ENCODE data around the gene USP16. TPM values are rescaled to one million over a fixed set of nuclear protein-coding genes. Genes with fewer than 3 reads are reported as not detected.

The USP16 gene
- total RNA-seq, 1 experiment from 2014 or later, result 42.6 TPM

DNA sequence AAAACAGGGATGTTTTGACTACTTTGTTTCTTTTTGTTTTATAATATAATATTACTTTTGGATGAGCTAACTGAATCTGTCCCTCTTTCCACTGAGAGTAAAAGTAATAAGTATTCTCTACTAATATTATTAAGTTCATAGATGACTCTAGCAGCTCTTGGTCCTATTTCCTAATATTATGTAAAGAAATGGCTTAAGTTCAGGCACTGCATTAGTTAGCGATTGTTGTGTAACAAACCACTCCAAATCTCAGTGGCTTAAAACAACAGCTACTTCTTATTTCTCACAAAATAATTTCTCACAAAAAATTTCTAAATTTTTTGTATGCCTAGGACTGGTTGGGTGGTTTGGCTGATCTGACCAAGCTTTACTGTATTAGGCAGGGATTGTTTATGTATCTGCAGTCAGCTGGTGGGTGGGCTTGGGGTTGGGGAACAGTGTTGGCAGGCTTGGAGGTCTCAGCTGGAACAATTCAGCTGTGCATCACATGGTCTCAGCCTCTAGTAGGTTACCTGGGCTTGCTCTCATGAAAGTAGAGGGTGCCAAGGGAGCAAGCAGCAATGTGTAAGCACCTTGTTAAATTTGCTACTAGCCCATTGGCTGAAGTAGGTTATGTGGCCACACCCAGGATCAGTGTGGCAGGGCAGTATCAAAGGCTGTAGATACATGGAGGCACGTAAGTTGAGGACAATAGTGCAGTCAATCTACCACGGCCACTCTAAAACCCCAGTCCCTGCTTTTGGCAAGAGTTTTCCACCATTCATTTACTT, 57.8 kb downstream of the USP16 start:
- no peak for DNase-seq (ENCODE audit: low read depth)

DNA sequence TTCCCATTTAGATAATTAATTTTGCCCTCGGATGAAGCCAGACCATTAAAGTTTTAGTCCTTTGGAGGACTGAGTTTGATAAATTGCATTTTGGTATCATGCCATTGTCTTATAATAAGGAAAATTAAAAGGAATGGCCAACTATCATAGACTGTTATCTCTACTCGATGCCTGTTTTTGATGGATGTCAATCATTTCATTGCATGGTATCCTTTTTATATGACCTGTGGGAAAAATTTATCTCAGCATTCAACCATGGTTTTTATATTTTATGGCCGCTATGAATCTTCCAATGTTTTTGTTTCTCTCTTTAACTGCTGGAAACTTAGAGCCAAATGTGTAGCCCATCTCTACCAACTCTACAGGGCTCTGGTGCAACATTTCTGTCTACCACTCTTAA, 58.8 kb downstream of the USP16 start:
- DNase-seq (ENCODE audit: low read depth), result no peak

DNA sequence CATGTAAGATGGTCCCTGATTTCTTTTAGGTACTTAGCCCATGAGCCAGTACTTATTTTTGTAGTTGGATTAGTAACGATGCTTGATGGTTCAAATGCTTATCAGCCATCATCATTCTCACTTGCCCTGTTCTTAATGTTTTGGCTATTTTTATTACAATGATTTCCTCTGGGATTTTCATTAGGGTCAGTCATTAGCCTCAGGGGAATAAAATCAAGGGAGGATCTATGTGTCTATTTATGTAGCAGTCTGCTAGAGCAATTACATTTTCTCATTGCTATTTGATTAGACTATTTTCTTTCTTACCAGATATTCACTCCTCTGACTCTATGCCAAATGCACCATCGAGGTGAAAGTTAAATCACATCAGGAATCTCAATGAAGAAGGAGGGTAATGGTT, 59.9 kb downstream of the USP16 start:
- DNase-seq (ENCODE audit: low read depth), result peak; percentile 73

DNA sequence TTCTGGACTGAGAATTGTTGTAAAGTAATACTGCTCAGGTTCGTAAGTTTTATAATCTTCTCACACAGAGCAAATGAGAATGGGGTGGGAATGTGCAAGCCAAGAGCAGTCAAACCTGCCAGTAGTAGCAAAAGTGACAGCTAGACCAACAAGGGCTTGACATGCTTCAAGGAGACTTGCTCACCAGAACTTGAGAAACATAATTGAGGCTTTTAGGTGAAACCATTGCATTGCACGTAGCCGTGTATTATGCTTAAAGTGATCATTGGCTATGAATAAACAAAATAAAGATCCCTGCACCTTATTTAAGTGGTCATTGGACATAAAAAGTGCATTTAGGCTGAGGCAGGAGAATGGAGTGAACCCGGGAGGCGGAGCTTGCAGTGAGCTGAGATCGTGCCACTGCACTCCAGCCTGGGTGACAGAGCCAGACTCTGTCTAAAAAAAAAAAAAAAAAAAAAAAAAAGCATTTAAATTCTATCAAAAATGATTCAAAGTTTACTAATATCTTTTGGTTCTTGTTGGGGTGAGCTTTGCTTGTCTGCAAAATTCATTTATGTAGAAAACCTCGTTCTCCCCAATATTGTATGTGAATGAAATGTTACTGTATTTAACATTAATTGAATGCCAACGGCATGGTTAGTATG, 60.8 kb downstream of the USP16 start:
- no peak for DNase-seq (ENCODE audit: low read depth)

DNA sequence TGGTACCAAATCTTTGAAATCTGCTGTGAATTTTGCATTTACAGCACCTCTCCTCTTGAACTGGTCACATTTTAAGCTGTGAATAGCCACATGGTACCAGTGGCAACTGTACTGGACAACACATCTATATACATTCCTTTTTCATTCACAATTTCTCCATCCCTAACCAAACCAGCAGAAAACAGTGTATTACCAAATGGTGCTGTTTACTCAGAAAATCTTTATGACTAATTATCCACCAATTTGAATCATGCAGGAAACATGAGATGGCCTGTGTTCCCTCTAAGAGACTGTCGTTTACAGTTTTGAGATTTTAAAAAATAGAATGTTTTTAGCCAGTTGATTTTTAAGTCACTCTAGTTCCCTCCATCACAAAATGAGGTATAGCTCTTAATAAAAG, 66.6 kb downstream of the USP16 start:
- DNase-seq (ENCODE audit: low read depth), result peak; percentile 86

DNA sequence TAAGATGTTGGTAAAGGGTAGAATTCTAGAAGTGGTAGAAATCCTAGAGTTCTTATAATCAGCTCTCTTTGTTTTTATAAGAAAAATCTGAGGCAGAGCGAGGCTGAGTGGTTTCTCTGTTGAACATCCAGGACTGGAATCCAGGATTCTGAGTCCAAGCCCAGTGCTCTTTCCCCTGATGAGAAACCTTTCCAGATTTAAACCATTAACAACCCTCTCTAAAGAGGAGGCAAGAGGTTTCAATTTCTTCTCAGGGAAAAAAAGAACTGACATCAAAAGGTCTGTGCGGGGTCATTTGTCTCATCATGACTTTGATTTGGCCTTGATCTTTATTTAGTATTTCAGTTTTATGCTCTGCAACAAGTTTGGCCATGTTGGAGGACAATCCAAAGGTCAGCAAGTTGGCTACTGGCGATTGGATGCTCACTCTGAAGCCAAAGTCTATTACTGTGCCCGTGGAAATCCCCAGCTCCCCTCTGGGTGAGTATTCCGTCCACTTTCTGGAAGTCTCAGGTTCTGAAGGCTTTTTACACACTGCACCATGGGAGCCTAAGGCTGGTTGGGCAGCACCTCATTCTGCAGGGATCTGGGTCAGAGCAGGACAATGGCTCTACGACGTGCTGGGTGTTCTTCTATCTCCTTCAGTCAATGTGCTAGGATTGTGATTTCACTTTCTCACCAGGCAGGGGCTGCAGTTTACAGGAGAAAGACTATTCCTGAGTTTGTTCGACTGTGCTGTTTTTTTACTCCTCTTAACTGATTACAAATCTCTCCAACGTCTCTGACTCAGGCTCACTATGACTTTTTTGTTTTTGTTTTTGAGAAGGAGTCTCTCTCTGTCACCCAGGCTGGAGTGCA, 67.9 kb downstream of the USP16 start:
- DNase-seq (ENCODE audit: low read depth), result peak; percentile 77

DNA sequence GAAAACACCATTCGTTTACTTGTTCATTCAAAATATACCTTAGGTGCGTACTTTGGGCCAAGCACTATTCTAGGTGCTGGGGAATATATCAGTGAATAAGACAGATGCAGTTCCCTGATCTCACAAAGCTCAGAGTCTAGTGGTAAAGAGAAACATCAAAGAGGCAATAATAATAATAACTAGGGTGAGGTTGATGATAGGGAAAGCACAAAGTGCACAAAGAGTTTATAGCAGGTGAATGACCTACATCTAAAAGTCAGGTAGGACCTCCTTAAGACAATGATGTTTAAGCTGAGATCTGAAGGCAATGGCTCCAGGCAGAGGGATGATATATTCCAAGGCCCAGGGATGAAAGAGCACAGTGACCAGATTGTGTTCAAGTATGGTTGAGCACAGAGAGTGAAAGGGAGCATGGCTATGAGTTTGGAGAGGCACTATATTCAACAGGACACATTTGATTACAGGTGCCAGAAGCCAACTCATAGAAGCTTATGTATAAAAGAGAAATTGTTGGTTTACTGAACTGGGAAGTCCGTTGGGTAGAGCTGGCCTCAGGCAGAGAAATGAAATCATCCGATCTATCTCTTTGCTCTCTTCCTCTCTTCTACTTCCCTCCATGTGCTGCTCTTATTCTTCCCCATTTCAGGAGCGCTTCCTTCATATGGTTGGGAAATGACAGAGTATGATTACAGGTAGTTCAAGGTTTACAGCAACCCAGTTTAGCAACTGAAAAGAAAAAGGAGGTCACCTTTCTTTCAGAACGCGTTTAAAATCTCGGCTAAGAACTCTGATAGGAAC, 71.9 kb downstream of the USP16 start:
- DNase-seq (ENCODE audit: low read depth), result no peak

DNA sequence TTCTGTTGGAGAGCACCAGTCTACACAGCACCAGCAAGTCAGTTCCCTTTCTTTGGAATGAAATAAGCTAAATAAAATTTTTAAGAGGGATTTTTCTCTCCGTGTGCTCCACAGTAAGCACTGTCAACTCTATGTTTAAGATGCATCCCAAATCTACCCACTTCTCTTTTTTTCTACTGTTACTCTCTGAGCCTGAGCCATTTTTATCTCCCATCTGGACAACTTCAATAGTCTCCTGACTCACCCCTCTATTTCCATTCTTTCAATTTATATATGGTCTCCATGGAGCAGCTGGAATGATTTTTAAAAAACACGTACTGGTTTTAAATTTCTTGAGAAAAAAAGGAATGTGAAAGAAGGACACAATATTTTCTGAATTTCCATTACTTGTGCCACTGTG, 73.7 kb downstream of the USP16 start:
- no peak for DNase-seq (ENCODE audit: low read depth)

DNA sequence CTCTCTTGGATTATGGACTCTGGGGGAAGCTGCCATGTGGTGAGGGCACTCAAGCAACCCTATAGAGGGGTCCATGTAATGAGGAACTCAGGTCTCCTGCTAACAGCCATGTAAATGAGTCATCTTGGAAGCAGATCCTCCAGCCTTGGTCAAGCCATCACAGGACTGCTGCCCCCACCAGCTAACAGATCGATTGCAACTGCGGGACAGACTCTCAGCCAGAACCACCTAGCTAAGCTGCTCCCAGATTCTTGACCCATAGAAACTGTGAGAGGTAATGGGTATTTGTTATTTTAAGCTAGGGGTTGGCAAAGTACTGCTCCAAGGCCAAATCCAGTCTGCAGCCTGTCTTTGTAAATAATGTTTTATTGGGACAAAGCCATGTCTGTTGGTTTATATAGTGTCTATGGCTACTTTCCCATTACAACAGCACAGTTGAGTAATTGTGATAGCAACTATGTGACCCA, 78.4 kb downstream of the USP16 start:
- peak; percentile 21 for DNase-seq (ENCODE audit: low read depth)

Other genes with a start within 250 kb of the USP16 start
- 29.6 and 37.0 TPM in 2 replicates for gene LTN1, start 31.8 kb upstream of the USP16 start, total RNA-seq (2014; rRNA removed; shearing (Covaris generic))
- 22.5 and 30.0 TPM in 2 replicates for gene RWDD2B, start 5.3 kb upstream of the USP16 start, total RNA-seq (2014; rRNA removed; shearing (Covaris generic))
- 412 and 437 TPM in 2 replicates for gene CCT8, start 49.0 kb downstream of the USP16 start, total RNA-seq (2014; rRNA removed; shearing (Covaris generic))
- 10.7 and 14.0 TPM in 2 replicates for gene MAP3K7CL, start 106.0 kb downstream of the USP16 start, total RNA-seq (2014; rRNA removed; shearing (Covaris generic))